Immature natural killer cell (primary cell): ENCODE measurements around the gene RRAS. TPM values are rescaled to one million over a fixed set of nuclear protein-coding genes. Genes with fewer than 3 reads are reported as not detected.

Source experiments
- DNase-seq, 3 donors: peaks; one replicate each; pipeline ENCODE4 v3.0.0; 2022; ENCODE audit warnings: mixed read lengths in 1 of 3
- H3K27ac Mint-ChIP-seq, 6 donors: one replicate each; pipeline ENCODE4 v1.8.0; 2020; ENCODE audit warnings: mixed read lengths in 6 of 6, mild to moderate bottlenecking in 5 of 6, inconsistent platforms in 4 of 6, moderate library complexity in 3 of 6
- H3K27me3 Mint-ChIP-seq, 3 donors: one replicate each; pipeline ENCODE4 v1.8.0; 2020 to 2021; ENCODE audit warnings: low read depth in 3 of 3, mild to moderate bottlenecking in 3 of 3, mixed read lengths in 3 of 3, moderate library complexity in 3 of 3, inconsistent platforms in 1 of 3
- H3K36me3 Mint-ChIP-seq, 3 donors: one replicate each; pipeline ENCODE4 v1.8.0; 2020; ENCODE audit warnings: mixed read lengths in 3 of 3, inconsistent platforms in 2 of 3, mild to moderate bottlenecking in 2 of 3
- H3K4me1 Mint-ChIP-seq, 2 donors: one replicate each; pipeline ENCODE4 v1.8.0; 2020; ENCODE audit warnings: inconsistent platforms in 2 of 2, mild to moderate bottlenecking in 2 of 2, mixed read lengths in 2 of 2, moderate library complexity in 1 of 2
- H3K4me3 Mint-ChIP-seq, 5 donors: one replicate each; pipeline ENCODE4 v1.8.0; 2020; ENCODE audit warnings: mild to moderate bottlenecking in 5 of 5, mixed read lengths in 5 of 5, inconsistent platforms in 3 of 5, moderate library complexity in 3 of 5
- H3K9me3 Mint-ChIP-seq, 6 donors: one replicate each; pipeline ENCODE4 v1.8.0; 2020; ENCODE audit warnings: mild to moderate bottlenecking in 6 of 6, mixed read lengths in 6 of 6, inconsistent platforms in 4 of 6, moderate library complexity in 3 of 6
- polyA plus RNA-seq, 3 donors: library from polyadenylated mRNA; unstranded; fragments of 300-500 nt; fragmentation: Illumina TruSeq; gene quantifications; one replicate each; pipeline ENCODE4 v1.2.3, GENCODE V29; 2021

The RRAS gene
- polyA plus RNA-seq, 3 donors from 2014 or later = 9.0 to 17.3 (median 13.5) TPM

DNA sequence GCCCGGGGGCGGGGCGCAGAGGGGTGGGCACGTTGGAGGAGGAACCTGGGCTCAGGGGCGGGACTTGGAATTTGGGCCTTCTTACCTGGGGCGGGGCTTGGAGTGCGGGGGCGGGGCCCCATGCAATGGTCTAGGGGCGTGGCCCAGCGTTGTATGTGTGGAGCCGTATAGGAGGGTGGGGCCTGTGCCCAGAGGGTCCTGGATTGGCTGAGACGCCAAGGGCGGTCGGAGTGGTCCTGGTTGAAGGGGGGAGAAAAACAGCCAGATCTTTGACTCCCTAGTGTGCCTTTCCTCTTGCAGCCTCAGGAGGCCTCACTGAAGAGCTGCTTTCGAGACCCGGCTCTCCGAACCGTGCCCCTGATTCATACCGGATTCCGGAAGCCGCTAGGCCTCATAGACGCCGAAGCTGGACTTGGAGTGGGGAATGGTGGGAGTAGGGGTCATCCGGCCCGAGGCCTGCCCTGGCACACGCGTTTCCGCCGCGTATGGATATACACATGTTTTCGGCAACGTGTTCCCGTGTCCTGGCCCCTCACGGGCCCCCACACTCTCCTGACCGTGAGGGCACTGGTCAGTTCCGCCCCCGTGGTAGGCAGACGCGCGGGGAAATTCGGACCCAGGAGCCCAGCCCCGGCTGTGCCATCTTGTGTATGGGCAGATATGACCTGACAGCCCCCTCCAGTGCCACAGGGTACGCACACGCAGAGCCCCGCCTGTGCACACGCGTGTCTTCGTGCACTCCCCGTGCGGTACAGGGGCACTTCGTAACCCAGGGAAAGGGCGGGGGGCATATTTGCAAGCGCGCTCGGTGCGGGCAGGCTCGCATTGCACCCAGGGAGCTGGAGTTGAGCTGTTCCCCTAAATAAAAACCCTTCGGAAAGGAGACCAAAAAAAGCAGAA, 49.6 kb downstream of the RRAS start:
- H3K27ac Mint-ChIP-seq = peak overlapping the region; percentile 67 to 91 (median 88)
- no peaks in the 10 kb centered on the region for H3K9me3 Mint-ChIP-seq
- H3K4me3 Mint-ChIP-seq = peak overlapping the region; percentile 81 to 95 (median 83)
- H3K27me3 Mint-ChIP-seq = peaks cover 8 to 16% (median 10%) of the 10 kb centered on the region in 3 donors
- H3K36me3 Mint-ChIP-seq = peaks cover 0 to 5% (median 3%) of the 10 kb centered on the region in 3 donors
- H3K4me1 Mint-ChIP-seq = peaks cover 29 to 32% of the 10 kb centered on the region in 2 donors
- peak; percentile 91 to 93 (median 92) for DNase-seq

DNA sequence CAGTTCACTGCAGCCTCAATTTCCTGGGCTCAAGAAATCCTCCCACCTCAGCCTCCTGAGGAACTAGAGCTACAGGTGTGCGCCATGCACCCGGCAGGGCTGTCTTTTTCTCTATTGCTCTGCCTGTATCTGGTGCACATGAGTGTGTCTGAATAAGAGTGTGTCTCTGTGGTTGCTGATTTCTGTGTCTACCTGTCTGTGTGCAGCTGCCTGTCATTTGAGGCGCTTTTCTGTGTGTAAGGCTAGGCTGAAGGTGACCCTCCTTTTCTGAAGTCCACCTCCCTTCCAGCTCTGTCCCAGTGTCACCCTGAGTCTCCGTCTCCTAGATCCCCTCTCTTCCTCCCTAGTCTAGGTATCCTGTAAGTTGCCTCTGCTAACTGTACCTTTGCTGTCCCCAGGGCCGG, 50.4 kb downstream of the RRAS start:
- H3K9me3 Mint-ChIP-seq = no peaks in the 10 kb centered on the region
- no peak for DNase-seq
- peaks cover 0 to 5% (median 3%) of the 10 kb centered on the region in 3 donors for H3K36me3 Mint-ChIP-seq
- peaks cover 29 to 32% of the 10 kb centered on the region in 2 donors for H3K4me1 Mint-ChIP-seq
- H3K27ac Mint-ChIP-seq = peak overlapping the region; percentile 67 to 93 (median 80)
- peaks cover 8 to 16% (median 10%) of the 10 kb centered on the region in 3 donors for H3K27me3 Mint-ChIP-seq
- peak overlapping the region in 2 of 5 donors; percentile 9 to 13 for H3K4me3 Mint-ChIP-seq

DNA sequence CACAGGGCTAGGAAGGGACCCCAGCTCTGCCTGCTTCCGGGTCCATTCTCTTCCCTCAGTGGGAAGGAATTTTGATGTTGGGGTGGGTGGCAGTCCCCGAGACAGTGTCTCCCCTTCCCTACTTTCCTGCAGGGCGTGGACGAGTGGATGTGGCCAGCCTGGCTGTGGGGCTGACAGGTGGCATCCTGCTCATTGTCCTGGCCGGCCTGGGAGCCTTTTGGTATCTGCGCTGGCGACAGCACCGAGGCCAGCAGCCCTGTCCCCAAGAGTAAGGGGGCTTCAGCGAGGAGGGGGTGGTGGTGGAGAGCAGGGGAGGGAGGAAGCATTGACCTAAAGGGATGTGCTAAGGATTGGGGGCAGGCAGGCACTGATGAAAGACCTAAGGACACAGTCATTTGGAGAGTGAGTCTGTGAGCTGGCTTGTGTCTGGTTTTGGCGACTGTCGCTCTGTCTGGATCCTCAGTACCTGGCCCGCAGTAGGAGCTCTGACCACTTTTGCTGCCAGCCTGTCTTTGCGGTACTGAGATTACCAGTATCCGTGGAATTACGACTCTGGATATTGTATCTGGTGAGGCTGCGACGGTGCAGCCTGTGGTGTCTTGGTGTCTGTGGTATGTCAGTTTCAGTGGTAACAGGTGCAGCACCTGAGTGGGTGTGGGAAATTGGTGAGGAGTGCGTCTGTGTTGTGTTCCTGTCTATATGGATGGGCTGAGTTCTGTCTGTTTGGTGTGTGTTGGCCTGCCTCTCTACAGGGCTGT, 51.4 kb downstream of the RRAS start:
- H3K27ac Mint-ChIP-seq = peak overlapping the region in 4 of 6 donors; percentile 5 to 41 (median 26)
- H3K4me1 Mint-ChIP-seq = peaks cover 21 to 25% of the 10 kb centered on the region in 2 donors
- no peak overlapping the region for H3K4me3 Mint-ChIP-seq
- no peaks in the 10 kb centered on the region for H3K9me3 Mint-ChIP-seq
- H3K36me3 Mint-ChIP-seq = peaks cover 0 to 2% (median 2%) of the 10 kb centered on the region in 3 donors
- peaks cover 8 to 15% (median 10%) of the 10 kb centered on the region in 3 donors for H3K27me3 Mint-ChIP-seq
- DNase-seq = no peak

DNA sequence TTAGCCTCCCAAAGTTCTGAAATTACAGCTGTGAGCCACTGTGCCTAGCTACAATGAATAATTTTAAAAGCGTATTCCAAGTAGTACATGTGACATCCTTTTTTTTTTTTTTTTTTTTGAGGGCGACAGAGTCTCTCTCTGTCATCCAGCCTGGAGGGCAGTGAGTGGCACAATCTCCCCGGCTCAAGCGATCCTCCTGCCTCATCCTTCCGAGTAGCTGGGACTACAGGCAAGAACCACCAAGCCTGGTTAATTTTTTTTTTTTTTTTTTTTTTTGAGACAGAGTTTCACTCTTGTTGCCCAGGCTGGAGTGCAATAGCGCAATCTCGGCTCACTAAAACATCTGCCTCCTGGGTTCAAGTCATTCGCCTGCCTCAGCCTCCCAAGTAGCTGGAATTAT, 52.7 kb downstream of the RRAS start:
- no peak for DNase-seq
- Mint-ChIP-seq H3K36me3 (no peaks in the 10 kb centered on the region), H3K4me1 (peaks cover 8 to 12% of the 10 kb centered on the region in 2 donors), H3K4me3 (no peak overlapping the region), H3K9me3 (no peaks in the 10 kb centered on the region), H3K27ac (no peak overlapping the region), H3K27me3 (peaks cover 5 to 9% (median 8%) of the 10 kb centered on the region in 3 donors)

Other genes with a start within 250 kb of the RRAS start
- not detected for gene PTH2, start 216.7 kb downstream of the RRAS start, polyA plus RNA-seq
- gene GFY, start 214.8 kb downstream of the RRAS start, polyA plus RNA-seq = not detected
- not detected for gene SLC17A7, start 198.6 kb downstream of the RRAS start, polyA plus RNA-seq
- 10 to 100 TPM; 91.4 to 97.6 (median 93.3) TPM for gene PIH1D1, start 188.3 kb downstream of the RRAS start, polyA plus RNA-seq
- gene ALDH16A1, start 186.9 kb downstream of the RRAS start, polyA plus RNA-seq = 10 to 100 TPM; 37.2 to 57.0 (median 42.4) TPM
- gene FLT3LG, start 165.9 kb downstream of the RRAS start, polyA plus RNA-seq = 10 to 100 TPM; 22.6 to 36.6 (median 28.3) TPM
- 1,000 to 10,000 TPM in 2 of 3 donors, 100 to 1,000 TPM in 1; 840 to 2,055 (median 1,247) TPM for gene RPL13A, start 152.5 kb downstream of the RRAS start, polyA plus RNA-seq
- gene RPS11, start 143.7 kb downstream of the RRAS start, polyA plus RNA-seq = 1,000 to 10,000 TPM; 1,178 to 2,153 (median 1,290) TPM
- 10 to 100 TPM; 13.8 to 35.9 (median 34.9) TPM for gene FCGRT, start 127.5 kb downstream of the RRAS start, polyA plus RNA-seq
- gene RCN3, start 112.1 kb downstream of the RRAS start, polyA plus RNA-seq = 1 to 10 TPM in 2 of 3 donors, under 1 TPM in 1; 0.86 to 1.7 (median 1.0) TPM
- gene NOSIP, start 59.6 kb downstream of the RRAS start, polyA plus RNA-seq = 100 to 1,000 TPM; 196 to 251 (median 239) TPM
- gene PRRG2, start 58.8 kb downstream of the RRAS start, polyA plus RNA-seq = under 1 TPM in 1 of 3 donors, not detected in 2; 0.78 TPM
- 1 to 10 TPM in 2 of 3 donors, under 1 TPM in 1; 0.21 to 4.0 (median 2.0) TPM for gene PRR12, start 49.0 kb downstream of the RRAS start, polyA plus RNA-seq
- gene SCAF1, start 2.1 kb upstream of the RRAS start, polyA plus RNA-seq = 1 to 10 TPM in 1 of 3 donors, under 1 TPM in 1, not detected in 1; 0.87 to 2.6 TPM
- 10 to 100 TPM; 63.8 to 82.0 (median 78.9) TPM for gene IRF3, start 25.7 kb upstream of the RRAS start, polyA plus RNA-seq
- gene BCL2L12, start 25.8 kb upstream of the RRAS start, polyA plus RNA-seq = 10 to 100 TPM; 12.0 to 21.1 (median 20.4) TPM
- 100 to 1,000 TPM; 125 to 204 (median 188) TPM for gene PRMT1, start 37.1 kb upstream of the RRAS start, polyA plus RNA-seq
- gene ADM5, start 49.5 kb upstream of the RRAS start, polyA plus RNA-seq = under 1 TPM in 1 of 3 donors, not detected in 2; 0.28 TPM
- not detected for gene CPT1C, start 51.0 kb upstream of the RRAS start, polyA plus RNA-seq
- gene TSKS, start 123.2 kb upstream of the RRAS start, polyA plus RNA-seq = under 1 TPM in 1 of 3 donors, not detected in 2; 0.19 TPM
- gene AP2A1, start 126.9 kb upstream of the RRAS start, polyA plus RNA-seq = 10 to 100 TPM in 2 of 3 donors, 1 to 10 TPM in 1; 6.4 to 27.7 (median 11.6) TPM
- gene FUZ, start 173.1 kb upstream of the RRAS start, polyA plus RNA-seq = 10 to 100 TPM in 1 of 3 donors, 1 to 10 TPM in 2; 7.3 to 12.0 (median 8.2) TPM
- gene MED25, start 178.1 kb upstream of the RRAS start, polyA plus RNA-seq = 10 to 100 TPM in 2 of 3 donors, 1 to 10 TPM in 1; 5.0 to 30.4 (median 13.9) TPM
- 10 to 100 TPM; 32.0 to 59.7 (median 41.4) TPM for gene PTOV1, start 211.0 kb upstream of the RRAS start, polyA plus RNA-seq
- 10 to 100 TPM; 36.4 to 55.1 (median 41.4) TPM for gene PNKP, start 227.4 kb upstream of the RRAS start, polyA plus RNA-seq
- 1 to 10 TPM; 2.5 to 4.7 (median 3.3) TPM for gene AKT1S1, start 237.2 kb upstream of the RRAS start, polyA plus RNA-seq
- gene TBC1D17, start 237.6 kb upstream of the RRAS start, polyA plus RNA-seq = 10 to 100 TPM in 1 of 3 donors, 1 to 10 TPM in 2; 7.1 to 18.4 (median 7.3) TPM